Lower leg skin (tissue), 4 donors: ENCODE results near the gene GPC5. TPM values are rescaled to one million over a fixed set of nuclear protein-coding genes. Genes with fewer than 3 reads are reported as not detected.

ENCODE experiments used
- DNase-seq, 2 donors: peaks; one replicate each; pipeline ENCODE4 v3.0.0-alpha.2; 2019; ENCODE audit warnings: low spot score in 2 of 2
- H3K4me3 ChIP-seq: fragments of 200-600 bp; sonication (generic); 2 replicates; pipeline ENCODE4 v1.5.1; 2017; ENCODE audit warnings: mild to moderate bottlenecking, low read depth; ENCODE audit not compliant: poor library complexity, severe bottlenecking
- POLR2A ChIP-seq, 2 donors: fragments of 450-650 bp; IDR thresholded peaks; one replicate each; pipeline ENCODE4 v1.6.1; 2016 to 2017; ENCODE audit warnings: antibody characterized with exemption in 2 of 2, mild to moderate bottlenecking in 1 of 2, moderate library complexity in 1 of 2
- WGBS, 2 donors: methylation state at CpG; one replicate each; pipeline ENCODE4 v1.1.5; 2018; 5-methylcytosine and 5-hydroxymethylcytosine counted together
- intact Hi-C: fragments of 100-400 bp; cut with DNase I; formaldehyde crosslinking; loops from one replicate; pipeline ENCODE4 v1.15.0; 2023; ENCODE audit warnings: low total_unique reads
- total RNA-seq, 4 donors: library from RNA; depleted of rRNA; stranded (reverse); fragments of >200 nt; gene quantifications; one replicate each; pipeline ENCODE4 v1.1.0, GENCODE V29; 2016
- TF ChIP-seq, protein P1 (sequence below), 3 donors: fragments of 450-650 bp; IDR thresholded peaks; one replicate each; pipeline ENCODE4 v1.5.1; 2016; ENCODE audit warnings: antibody characterized with exemption in 3 of 3, mild to moderate bottlenecking in 3 of 3, moderate library complexity in 2 of 3

Gene GPC5
- total RNA-seq, 4 donors from 2014 or later: 0.46 to 1.3 (median 0.82) TPM

DNA sequence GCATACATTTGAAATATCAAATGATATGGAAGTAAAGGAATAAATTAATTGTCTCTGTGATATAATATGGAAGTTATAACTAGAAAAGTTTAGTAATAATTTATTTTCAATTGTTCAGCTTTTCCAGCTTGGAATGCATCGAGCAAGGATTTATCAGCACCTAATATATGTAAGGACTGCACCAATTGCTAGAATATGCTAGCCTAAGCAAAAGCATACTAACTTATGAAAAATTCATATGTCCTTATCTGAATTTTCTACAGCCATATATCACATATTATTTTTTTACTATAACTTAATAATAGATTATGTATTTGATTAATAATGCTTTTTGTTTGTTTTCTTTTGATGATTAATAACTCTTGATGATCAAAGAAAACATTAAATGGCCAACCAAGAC, 979.0 kb downstream of the GPC5 start:
- no peak for TF ChIP-seq POLR2A (IDR thresholded peaks at IDR 0.05)
- TF ChIP-seq, protein P1, sequence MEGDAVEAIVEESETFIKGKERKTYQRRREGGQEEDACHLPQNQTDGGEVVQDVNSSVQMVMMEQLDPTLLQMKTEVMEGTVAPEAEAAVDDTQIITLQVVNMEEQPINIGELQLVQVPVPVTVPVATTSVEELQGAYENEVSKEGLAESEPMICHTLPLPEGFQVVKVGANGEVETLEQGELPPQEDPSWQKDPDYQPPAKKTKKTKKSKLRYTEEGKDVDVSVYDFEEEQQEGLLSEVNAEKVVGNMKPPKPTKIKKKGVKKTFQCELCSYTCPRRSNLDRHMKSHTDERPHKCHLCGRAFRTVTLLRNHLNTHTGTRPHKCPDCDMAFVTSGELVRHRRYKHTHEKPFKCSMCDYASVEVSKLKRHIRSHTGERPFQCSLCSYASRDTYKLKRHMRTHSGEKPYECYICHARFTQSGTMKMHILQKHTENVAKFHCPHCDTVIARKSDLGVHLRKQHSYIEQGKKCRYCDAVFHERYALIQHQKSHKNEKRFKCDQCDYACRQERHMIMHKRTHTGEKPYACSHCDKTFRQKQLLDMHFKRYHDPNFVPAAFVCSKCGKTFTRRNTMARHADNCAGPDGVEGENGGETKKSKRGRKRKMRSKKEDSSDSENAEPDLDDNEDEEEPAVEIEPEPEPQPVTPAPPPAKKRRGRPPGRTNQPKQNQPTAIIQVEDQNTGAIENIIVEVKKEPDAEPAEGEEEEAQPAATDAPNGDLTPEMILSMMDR (IDR thresholded peaks at IDR 0.05): no peak
- WGBS, 2 donors: 86 to 92% methylated on average over 1 of the region's 1 CpG

DNA sequence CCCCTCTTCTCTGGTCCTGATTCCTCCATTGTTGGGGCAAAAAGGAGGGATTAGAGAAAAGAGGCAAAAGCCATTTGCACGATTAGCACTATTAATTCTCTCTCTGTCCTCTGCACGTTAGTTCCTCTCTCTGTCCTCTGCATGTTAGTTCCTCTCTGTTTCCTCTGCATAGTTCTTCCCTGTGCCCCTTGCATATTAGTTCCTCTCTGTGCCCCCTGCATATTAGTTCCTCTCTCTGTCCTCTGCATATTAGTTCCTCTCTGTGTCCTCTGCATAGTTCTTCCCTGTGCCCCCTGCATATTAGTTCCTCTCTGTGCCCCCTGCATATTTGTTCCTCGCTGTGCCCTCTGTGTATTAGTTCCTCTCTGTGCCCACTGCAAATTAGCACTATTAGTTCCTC, 981.0 kb downstream of the GPC5 start:
- H3K4me3 ChIP-seq: no peak overlapping the region
- DNase-seq: no peak
- intact Hi-C loops: no loop called here
- no peak for TF ChIP-seq POLR2A (IDR thresholded peaks at IDR 0.05)
- TF ChIP-seq, protein P1 (IDR thresholded peaks at IDR 0.05): no peak
- WGBS, 2 donors: 62 to 76% methylated on average over 3 of the region's 3 CpGs

More for the DNA sequence above, 979.0 kb downstream of the GPC5 start:
- intact Hi-C loops: no loop called here
- DNase-seq: no peak
- no peak overlapping the region for H3K4me3 ChIP-seq

DNA sequence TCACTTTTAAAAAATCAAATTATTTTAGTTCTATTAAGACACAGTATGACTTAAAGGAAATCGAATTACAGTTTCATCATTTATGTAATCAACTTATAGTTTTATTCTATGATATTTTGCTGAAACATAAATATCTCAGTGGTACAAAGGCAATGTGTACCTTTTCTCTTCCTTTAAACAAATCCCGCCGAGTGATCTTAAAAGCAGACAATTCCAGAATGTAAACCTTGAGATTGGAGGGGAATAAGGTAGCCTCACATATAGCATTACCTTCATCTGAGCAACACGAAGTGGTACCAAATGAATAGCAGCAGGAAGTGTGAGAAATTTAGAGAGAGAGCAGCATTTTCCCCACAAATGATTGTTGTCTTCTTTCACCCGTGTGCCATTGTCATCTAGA, 986.0 kb downstream of the GPC5 start:
- DNase-seq: no peak
- no peak overlapping the region for H3K4me3 ChIP-seq
- 78 to 79% methylated on average over 5 of the region's 5 CpGs for WGBS, 2 donors
- no peak for TF ChIP-seq POLR2A (IDR thresholded peaks at IDR 0.05)
- TF ChIP-seq, protein P1 (IDR thresholded peaks at IDR 0.05): no peak
- intact Hi-C loops: no loop called here

DNA sequence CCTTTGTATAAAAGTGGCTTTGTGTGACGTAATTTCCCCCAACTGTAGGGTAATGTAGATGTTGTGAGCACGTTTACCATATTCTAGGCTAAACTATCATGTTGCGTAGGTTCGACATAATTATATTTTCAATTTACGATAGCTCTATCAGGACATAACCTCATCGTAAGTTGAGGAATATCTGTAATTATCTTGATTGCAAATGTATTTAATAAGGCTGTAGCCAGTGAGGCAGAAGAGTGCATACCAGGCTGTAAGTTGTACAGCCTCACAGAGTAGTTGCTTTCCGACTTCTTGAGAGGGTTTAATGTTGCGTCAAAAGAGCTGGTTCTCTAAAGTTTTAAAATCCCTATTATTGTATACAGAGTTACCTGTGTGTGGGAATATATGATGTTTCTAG, 988.8 kb downstream of the GPC5 start:
- intact Hi-C loops: no loop called here
- 77 to 85% methylated on average over 8 of the region's 8 CpGs for WGBS, 2 donors
- DNase-seq: no peak
- TF ChIP-seq POLR2A (IDR thresholded peaks at IDR 0.05): no peak
- TF ChIP-seq, protein P1 (IDR thresholded peaks at IDR 0.05): no peak
- H3K4me3 ChIP-seq: no peak overlapping the region

DNA sequence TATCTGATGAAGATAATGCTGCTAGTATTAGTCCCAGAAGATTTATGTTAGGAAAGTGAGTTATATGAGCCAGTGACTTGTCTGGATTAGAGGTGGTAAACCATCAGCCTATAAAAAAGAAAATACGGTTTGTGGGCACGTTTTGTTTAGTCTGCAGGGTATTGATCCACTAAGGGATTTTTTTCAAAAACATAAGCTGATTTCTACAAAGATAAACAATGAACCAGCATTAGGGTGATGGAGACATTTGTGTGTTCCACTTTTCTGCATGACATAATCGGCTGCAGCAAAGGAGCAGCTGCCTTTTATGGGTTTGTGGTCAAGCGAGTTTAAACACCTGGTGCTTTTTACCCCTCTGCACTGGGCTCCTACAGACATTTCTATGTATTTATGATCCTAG, 991.8 kb downstream of the GPC5 start:
- WGBS, 2 donors: 52 to 60% methylated on average over 4 of the region's 4 CpGs
- H3K4me3 ChIP-seq: no peak overlapping the region
- TF ChIP-seq POLR2A (IDR thresholded peaks at IDR 0.05): no peak
- TF ChIP-seq, protein P1 (IDR thresholded peaks at IDR 0.05): no peak
- DNase-seq: no peak
- intact Hi-C loops: no loop called here

DNA sequence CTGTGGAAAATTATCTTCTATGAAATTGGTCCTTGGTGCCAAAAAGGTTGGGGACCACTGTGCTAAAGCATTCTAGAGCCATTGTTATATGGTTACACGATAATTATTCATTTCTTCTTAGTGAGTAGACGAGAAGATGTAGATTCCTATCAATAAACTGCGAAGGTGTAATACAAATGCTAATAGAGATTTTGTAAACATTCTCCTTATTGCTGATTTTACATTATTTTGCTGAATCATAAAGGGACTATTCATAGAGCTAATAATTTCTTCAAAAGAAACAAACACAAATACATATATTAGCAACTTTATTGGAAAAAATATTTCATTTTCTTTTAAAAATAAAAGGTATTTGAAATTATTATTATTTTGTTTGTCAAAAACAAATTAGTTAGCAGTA, 1005.2 kb downstream of the GPC5 start:
- no peak overlapping the region for H3K4me3 ChIP-seq
- TF ChIP-seq POLR2A (IDR thresholded peaks at IDR 0.05): no peak
- TF ChIP-seq, protein P1 (IDR thresholded peaks at IDR 0.05): no peak
- WGBS, 2 donors: 85 to 91% methylated on average over 3 of the region's 3 CpGs
- DNase-seq: no peak
- intact Hi-C loops: no loop called here
